ENCODE measurements around the gene WDFY4. TPM values are rescaled to one million over a fixed set of nuclear protein-coding genes. Genes with fewer than 3 reads are reported as not detected.

Gene WDFY4
- total RNA-seq, 3 donors from 2014 or later = 2.3 to 7.0 (median 5.8) TPM

DNA sequence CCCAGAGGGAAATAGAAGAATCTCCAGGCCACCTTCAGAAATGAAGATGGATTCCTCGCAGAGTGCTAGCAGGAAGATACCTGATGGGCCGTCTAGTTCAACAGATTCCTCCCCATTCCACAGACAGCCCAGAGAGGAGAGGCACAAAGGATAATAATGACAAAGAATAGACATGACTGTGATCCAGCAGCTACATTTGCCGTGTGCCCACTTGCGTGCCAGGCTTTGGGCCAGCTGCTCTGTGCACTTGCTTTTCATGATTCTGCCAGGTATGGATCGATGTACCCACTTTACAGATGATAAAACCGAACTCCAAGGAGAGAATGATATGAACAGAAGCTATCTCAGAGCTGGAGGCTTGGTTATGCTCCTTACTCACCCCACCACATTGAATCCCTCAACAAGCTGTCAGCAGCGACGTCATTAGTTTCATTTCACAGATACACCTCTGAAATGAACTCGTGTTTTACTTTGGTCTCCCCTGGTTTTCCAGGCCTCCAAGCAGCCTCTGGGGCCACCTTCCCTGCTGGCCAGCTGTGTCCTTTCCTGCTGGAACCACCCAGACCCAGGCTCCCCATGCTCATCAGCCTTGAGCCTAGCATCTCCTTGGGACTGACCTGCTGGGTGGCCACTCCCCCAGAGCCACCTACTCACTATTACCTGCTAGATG lies 11.9 kb upstream of the WDFY4 start:
- DNase-seq (ENCODE audit: low spot score in 2 of 2) = no peak
- peaks cover 0 to 14% of the 10 kb centered on the region in 2 donors for H3K27me3 ChIP-seq
- intact Hi-C loops (cut with DNase I; ENCODE audit: low total_unique reads) = no loop called here
- no peak overlapping the region for H3K27ac ChIP-seq
- H3K9me3 ChIP-seq = peaks cover 3 to 16% of the 10 kb centered on the region in 2 donors
- H3K36me3 ChIP-seq = no peaks in the 10 kb centered on the region
- TF ChIP-seq, protein P1, sequence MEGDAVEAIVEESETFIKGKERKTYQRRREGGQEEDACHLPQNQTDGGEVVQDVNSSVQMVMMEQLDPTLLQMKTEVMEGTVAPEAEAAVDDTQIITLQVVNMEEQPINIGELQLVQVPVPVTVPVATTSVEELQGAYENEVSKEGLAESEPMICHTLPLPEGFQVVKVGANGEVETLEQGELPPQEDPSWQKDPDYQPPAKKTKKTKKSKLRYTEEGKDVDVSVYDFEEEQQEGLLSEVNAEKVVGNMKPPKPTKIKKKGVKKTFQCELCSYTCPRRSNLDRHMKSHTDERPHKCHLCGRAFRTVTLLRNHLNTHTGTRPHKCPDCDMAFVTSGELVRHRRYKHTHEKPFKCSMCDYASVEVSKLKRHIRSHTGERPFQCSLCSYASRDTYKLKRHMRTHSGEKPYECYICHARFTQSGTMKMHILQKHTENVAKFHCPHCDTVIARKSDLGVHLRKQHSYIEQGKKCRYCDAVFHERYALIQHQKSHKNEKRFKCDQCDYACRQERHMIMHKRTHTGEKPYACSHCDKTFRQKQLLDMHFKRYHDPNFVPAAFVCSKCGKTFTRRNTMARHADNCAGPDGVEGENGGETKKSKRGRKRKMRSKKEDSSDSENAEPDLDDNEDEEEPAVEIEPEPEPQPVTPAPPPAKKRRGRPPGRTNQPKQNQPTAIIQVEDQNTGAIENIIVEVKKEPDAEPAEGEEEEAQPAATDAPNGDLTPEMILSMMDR (IDR thresholded peaks at IDR 0.05) = no peak
- no peak for TF ChIP-seq POLR2AphosphoS5 (IDR thresholded peaks at IDR 0.05)
- no peak for TF ChIP-seq POLR2A (IDR thresholded peaks at IDR 0.05)
- no peaks in the 10 kb centered on the region for H3K4me1 ChIP-seq
- H3K4me3 ChIP-seq = no peak overlapping the region

DNA sequence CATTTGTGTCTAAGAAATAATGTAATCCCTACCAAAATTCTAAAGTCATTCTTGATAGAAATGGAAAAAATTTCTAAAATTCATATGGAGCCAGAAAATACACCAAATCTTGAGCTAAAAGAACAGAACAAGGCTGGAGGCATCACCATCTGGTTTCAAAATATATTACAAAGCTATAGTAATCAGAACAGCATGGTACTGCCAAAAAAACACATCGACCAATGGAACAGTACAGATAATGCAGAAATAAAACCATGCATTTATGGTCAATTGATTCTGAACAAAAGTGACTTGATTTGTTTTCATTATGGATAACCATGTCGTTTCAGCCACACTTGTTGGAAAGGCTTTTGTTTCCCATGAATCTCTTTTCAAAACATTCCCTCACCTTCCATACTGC lies 7.0 kb upstream of the WDFY4 start:
- Histone ChIP-seq H3K36me3 (no peaks in the 10 kb centered on the region), H3K4me3 (no peak overlapping the region), H3K9me3 (peaks cover 6 to 22% of the 10 kb centered on the region in 2 donors), H3K4me1 (no peaks in the 10 kb centered on the region), H3K27me3 (peaks cover 0 to 5% of the 10 kb centered on the region in 2 donors), H3K27ac (no peak overlapping the region)
- DNase-seq (ENCODE audit: low spot score in 2 of 2) = no peak
- intact Hi-C loops (cut with DNase I; ENCODE audit: low total_unique reads) = no loop called here
- TF ChIP-seq, protein P1 (IDR thresholded peaks at IDR 0.05) = no peak
- TF ChIP-seq POLR2A (IDR thresholded peaks at IDR 0.05) (no peak), POLR2AphosphoS5 (IDR thresholded peaks at IDR 0.05) (no peak)

DNA sequence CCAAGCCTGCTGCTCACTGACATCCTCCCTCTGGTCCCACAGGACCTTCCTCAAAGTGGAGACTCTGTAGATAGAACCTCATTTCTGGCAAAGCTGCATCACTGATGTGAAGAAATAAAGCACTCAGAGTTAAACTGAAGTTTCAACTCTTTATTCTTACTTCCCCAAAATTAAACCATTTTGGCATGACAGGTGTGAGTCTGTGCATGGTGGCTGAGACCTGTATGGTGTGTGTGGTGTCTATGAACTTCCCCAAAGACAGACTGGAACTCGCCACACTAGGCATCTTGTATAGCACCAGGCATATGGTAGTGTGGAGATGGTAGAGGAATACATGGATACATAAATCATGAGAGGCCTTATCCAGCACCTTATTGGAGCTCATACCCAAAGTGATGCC lies 6.6 kb upstream of the WDFY4 start:
- Histone ChIP-seq H3K9me3 (peaks cover 6 to 22% of the 10 kb centered on the region in 2 donors), H3K36me3 (no peaks in the 10 kb centered on the region), H3K4me3 (no peak overlapping the region), H3K27ac (no peak overlapping the region), H3K27me3 (peaks cover 0 to under 1% of the 10 kb centered on the region in 2 donors), H3K4me1 (no peaks in the 10 kb centered on the region)
- TF ChIP-seq, protein P1 (IDR thresholded peaks at IDR 0.05) = no peak
- TF ChIP-seq POLR2A (IDR thresholded peaks at IDR 0.05) (no peak), POLR2AphosphoS5 (IDR thresholded peaks at IDR 0.05) (no peak)
- intact Hi-C loops (cut with DNase I; ENCODE audit: low total_unique reads) = no loop called here
- DNase-seq (ENCODE audit: low spot score in 2 of 2) = no peak

DNA sequence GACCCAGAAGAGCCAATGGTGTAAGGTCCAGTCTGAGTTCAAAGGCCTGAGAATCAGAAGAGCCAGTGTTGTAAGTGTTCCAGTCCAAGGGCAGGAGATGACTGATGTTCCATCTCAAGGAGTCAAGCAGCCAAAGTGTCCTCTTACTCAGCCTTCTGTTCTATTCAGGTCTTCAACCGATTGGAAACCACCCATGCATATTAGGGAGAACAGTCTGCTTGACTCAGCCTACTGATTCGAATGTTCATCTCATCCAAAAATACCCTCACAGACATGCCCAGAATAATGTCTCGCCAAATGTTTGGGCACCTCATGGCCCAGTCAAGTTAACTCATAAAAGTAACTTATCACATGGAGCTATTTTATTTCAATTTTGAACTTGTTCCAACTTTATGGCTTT lies 2.9 kb upstream of the WDFY4 start:
- Histone ChIP-seq H3K4me1 (no peaks in the 10 kb centered on the region), H3K4me3 (no peak overlapping the region), H3K36me3 (no peaks in the 10 kb centered on the region), H3K27ac (no peak overlapping the region), H3K27me3 (no peaks in the 10 kb centered on the region), H3K9me3 (peaks cover 6 to 22% of the 10 kb centered on the region in 2 donors)
- no peak for DNase-seq (ENCODE audit: low spot score in 2 of 2)
- intact Hi-C loops (cut with DNase I; ENCODE audit: low total_unique reads) = no loop called here
- TF ChIP-seq POLR2AphosphoS5 (IDR thresholded peaks at IDR 0.05) = no peak
- TF ChIP-seq POLR2A (IDR thresholded peaks at IDR 0.05) = no peak
- TF ChIP-seq, protein P1 (IDR thresholded peaks at IDR 0.05) = no peak

DNA sequence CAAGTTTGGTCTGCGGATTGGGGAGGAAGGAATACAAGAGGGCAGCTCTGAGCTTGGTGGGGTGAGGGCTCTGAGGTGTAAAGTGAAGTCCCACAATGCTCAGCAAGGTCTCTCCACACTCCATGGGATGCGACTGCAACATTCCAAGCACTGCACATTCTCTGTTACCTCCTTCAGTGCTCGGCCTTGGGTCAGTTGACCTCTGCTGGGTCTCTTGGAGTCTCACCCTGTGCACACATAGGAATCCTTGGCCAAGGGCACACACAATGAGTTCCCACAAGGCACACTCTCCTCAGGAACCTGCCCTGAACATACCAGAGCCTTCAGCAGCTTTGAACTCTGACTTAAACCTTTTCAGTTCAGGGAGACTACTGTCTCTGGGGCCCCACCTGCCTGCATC lies 2.4 kb upstream of the WDFY4 start:
- H3K4me3 ChIP-seq = no peak overlapping the region

More for the DNA sequence above, 2.4 kb upstream of the WDFY4 start:
- intact Hi-C loops (cut with DNase I; ENCODE audit: low total_unique reads) = no loop called here
- Histone ChIP-seq H3K27me3 (no peaks in the 10 kb centered on the region), H3K27ac (no peak overlapping the region), H3K9me3 (peaks cover 6 to 20% of the 10 kb centered on the region in 2 donors), H3K4me1 (no peaks in the 10 kb centered on the region), H3K36me3 (no peaks in the 10 kb centered on the region)
- no peak for TF ChIP-seq POLR2AphosphoS5 (IDR thresholded peaks at IDR 0.05)
- TF ChIP-seq, protein P1 (IDR thresholded peaks at IDR 0.05) = no peak
- no peak for TF ChIP-seq POLR2A (IDR thresholded peaks at IDR 0.05)
- DNase-seq (ENCODE audit: low spot score in 2 of 2) = no peak

Measured in breast epithelium (tissue), 4 donors.